SU-DHL-6 (cell line): ENCODE results near the gene PSMD14.
"Not testable (repeated sequence)": the region's sequence is repeated elsewhere in the genome, so short reads cannot be mapped to it uniquely, and the experiment has no call there.

Source experiments
- H2AFZ ChIP-seq: fragments of 200-600 bp; sonication (generic); 2 replicates; pipeline ENCODE4 v1.6.1; 2014; ENCODE audit warnings: low read depth, mild to moderate bottlenecking, moderate library complexity, mixed read lengths, antibody characterized with exemption, low read length; ENCODE audit not compliant: severe bottlenecking
- H3F3A ChIP-seq: fragments of 200-600 bp; shearing (Covaris generic); 2 replicates; pipeline ENCODE4 v1.6.0; 2016; ENCODE audit warnings: antibody characterized with exemption, mild to moderate bottlenecking; ENCODE audit not compliant: insufficient read depth
- H3K27ac ChIP-seq: fragments of 200-600 bp; sonication (generic); 2 replicates; pipeline ENCODE4 v1.5.1; 2016; ENCODE audit warnings: low read depth, mild to moderate bottlenecking, low read length, moderate library complexity, mixed read lengths
- H3K27me3 ChIP-seq: fragments of 200-600 bp; sonication (generic), shearing (Covaris generic); 2 replicates; pipeline ENCODE4 v1.6.0; 2014; ENCODE audit warnings: mild to moderate bottlenecking, low read length
- H3K36me3 ChIP-seq: fragments of 200-600 bp; sonication (generic); 2 replicates; pipeline ENCODE4 v1.6.1; 2014; ENCODE audit warnings: mild to moderate bottlenecking, low read length, mixed read lengths
- H3K4me2 ChIP-seq: fragments of 300-600, 200-600 bp; shearing (Covaris generic), sonication (generic); 2 replicates; pipeline ENCODE4 v1.6.0; 2014; ENCODE audit warnings: low read length, low read depth, mild to moderate bottlenecking; ENCODE audit not compliant: poor library complexity, severe bottlenecking
- H3K4me3 ChIP-seq: fragments of 200-600 bp; sonication (generic); 2 replicates; pipeline ENCODE4 v1.5.1; 2014; ENCODE audit warnings: antibody characterized with exemption, low read length, mild to moderate bottlenecking, mixed read lengths; ENCODE audit not compliant: insufficient read depth, poor library complexity, severe bottlenecking
- H3K79me2 ChIP-seq: fragments of 200-600 bp; sonication (generic); 2 replicates; pipeline ENCODE4 v1.6.1; 2014; ENCODE audit warnings: mild to moderate bottlenecking, low read length, moderate library complexity; ENCODE audit not compliant: insufficient read depth
- H3K9ac ChIP-seq: fragments of 200-600 bp; sonication (generic); 2 replicates; pipeline ENCODE4 v1.7.0; 2014; ENCODE audit warnings: mild to moderate bottlenecking, low read length
- H3K9me2 ChIP-seq: fragments of 200-600 bp; sonication (generic); replicated peaks from 2 replicates; pipeline ENCODE4 v1.6.1; 2014; ENCODE audit warnings: low read length; ENCODE audit not compliant: insufficient read depth
- H3K9me3 ChIP-seq: fragments of 200-600 bp; sonication (generic); 2 replicates; pipeline ENCODE4 v1.6.1; 2014; ENCODE audit warnings: low read length, mixed read lengths; ENCODE audit not compliant: insufficient read depth
- H4K20me1 ChIP-seq: fragments of 200-600 bp; sonication (generic); 2 replicates; pipeline ENCODE4 v1.6.1; 2014; ENCODE audit warnings: low read depth, mild to moderate bottlenecking, antibody characterized with exemption, low read length, moderate library complexity, mixed read lengths
- CTCF ChIP-seq: fragments of 200-600 bp; sonication (generic); IDR thresholded peaks from one replicate; pipeline ENCODE4 v1.5.1; 2017; ENCODE audit warnings: antibody characterized with exemption, mild to moderate bottlenecking, low read length, moderate library complexity; ENCODE audit not compliant: insufficient read depth, poor library complexity, severe bottlenecking
- EZH2phosphoT487 ChIP-seq: fragments of 200-600 bp; sonication (generic), shearing (Covaris generic); conservative IDR thresholded peaks from 2 replicates; pipeline ENCODE4 v1.6.1; 2018; ENCODE audit warnings: mild to moderate bottlenecking, antibody characterized with exemption, low read length, moderate library complexity, mixed read lengths

Gene PSMD14

DNA sequence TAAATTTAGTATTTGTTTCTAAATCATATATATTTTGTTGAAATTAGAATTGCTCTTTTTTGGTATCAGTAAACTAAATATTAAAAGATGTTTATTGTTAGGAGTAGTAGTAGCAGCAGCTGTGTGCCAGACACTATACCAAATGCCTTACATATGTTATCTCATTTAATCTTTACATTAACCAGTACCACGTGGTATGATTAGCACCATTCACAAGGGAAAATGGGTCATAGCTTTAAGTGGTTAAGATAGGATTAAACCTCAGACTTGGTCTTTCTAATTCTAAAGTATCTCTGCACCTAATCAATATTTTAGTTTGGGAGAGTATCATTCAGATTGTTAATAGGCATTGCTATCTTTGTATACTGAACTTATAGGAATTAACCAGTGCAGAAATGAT is 29.0 kb downstream of the PSMD14 start:
- no peak overlapping the region for H3K9ac ChIP-seq
- TF ChIP-seq EZH2phosphoT487 (no peak), CTCF (no peak)
- H3K36me3 ChIP-seq = no peaks in the 10 kb centered on the region
- no peak overlapping the region for H3K4me2 ChIP-seq
- no peaks in the 10 kb centered on the region for H3K9me2 ChIP-seq
- H2AFZ ChIP-seq = no peak overlapping the region
- no peaks in the 10 kb centered on the region for H3K27me3 ChIP-seq
- no peaks in the 10 kb centered on the region for H3K9me3 ChIP-seq
- H4K20me1 ChIP-seq = no peaks in the 10 kb centered on the region
- H3F3A ChIP-seq = 0 out of 2 replicates have a peak, but pooled peaks cover 6% of the 10 kb centered on the region
- no peak overlapping the region for H3K27ac ChIP-seq
- peaks cover 50% of the 10 kb centered on the region for H3K79me2 ChIP-seq
- H3K4me3 ChIP-seq = no peak overlapping the region

DNA sequence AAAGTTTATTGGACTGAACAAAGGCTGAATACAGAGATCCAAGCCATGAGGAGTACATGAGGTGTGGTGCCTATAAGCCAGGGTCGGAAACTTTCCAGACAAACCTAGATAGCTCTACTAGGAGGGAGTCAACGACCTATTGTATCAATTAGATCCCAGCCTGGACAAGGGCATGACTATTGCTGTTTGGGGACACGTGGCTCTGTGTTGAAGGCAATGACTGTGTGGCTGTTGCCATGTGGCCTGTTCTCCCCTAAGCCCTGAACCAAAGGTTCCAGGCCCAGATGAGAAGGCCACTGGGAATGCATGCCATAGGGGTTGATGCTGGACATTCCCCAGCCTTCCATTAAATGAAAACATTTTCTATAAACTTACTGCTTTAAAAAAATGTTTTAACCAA is 31.3 kb downstream of the PSMD14 start:
- not testable (repeated sequence) for H3K27me3 ChIP-seq, H3K36me3 ChIP-seq, H3K4me3 ChIP-seq, H3F3A ChIP-seq, H3K9me3 ChIP-seq, H3K9ac ChIP-seq, H4K20me1 ChIP-seq, H3K9me2 ChIP-seq, H3K27ac ChIP-seq, H3K4me2 ChIP-seq, H2AFZ ChIP-seq
- peaks cover 68% of the 10 kb centered on the region for H3K79me2 ChIP-seq

- not testable (repeated sequence) for H3K4me3 ChIP-seq, H3K9me2 ChIP-seq, H3K36me3 ChIP-seq, H2AFZ ChIP-seq, H3K27me3 ChIP-seq, H3K4me2 ChIP-seq, H3K9me3 ChIP-seq, H4K20me1 ChIP-seq, H3F3A ChIP-seq, H3K9ac ChIP-seq, H3K27ac ChIP-seq
- H3K79me2 ChIP-seq = peaks cover 68% of the 10 kb centered on the region
Measured at GRCh38 chr2:161340930-161341413, 32.7 kb downstream of the PSMD14 start.

DNA sequence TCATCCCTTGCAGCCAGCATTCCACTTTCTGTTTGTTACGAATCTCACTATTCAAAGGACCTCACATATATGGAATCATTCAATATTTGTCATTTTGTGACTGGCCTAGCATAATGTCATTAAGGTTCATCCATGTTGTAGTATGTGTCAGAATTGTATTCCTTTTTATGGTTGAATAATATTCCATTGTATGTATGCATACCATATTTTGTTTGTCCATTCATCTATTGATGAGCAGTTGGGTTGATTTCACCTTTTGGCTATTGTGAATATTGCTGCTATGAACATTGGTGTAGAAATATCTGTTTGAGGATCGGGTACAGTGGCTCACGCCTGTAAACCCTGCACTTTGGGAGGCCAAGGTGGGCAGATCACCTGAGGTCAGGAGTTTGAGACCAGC is 35.0 kb downstream of the PSMD14 start:
- Histone ChIP-seq H3K9me3 (no peaks in the 10 kb centered on the region), H2AFZ (no peak overlapping the region), H3K4me3 (no peak overlapping the region), H3K27me3 (no peaks in the 10 kb centered on the region), H3K36me3 (peaks cover 5% of the 10 kb centered on the region; the same call in 1 of the 2 replicates), H3K79me2 (peaks cover 70% of the 10 kb centered on the region), H3K9ac (no peak overlapping the region), H3F3A (no peaks in the 10 kb centered on the region), H3K27ac (no peak overlapping the region), H4K20me1 (peaks cover 7% of the 10 kb centered on the region; the same call in 1 of the 2 replicates), H3K4me2 (no peak overlapping the region), H3K9me2 (no peaks in the 10 kb centered on the region)
- TF ChIP-seq CTCF (no peak), EZH2phosphoT487 (no peak)
